Gastrocnemius medialis (tissue), 4 donors: Measurements from ENCODE around the gene ONECUT2.

Experiments used
- POLR2A ChIP-seq, 2 donors: fragments of 450-650 bp; IDR thresholded peaks; one replicate each; pipeline ENCODE4 v1.6.1; 2017; ENCODE audit warnings: antibody characterized with exemption in 2 of 2, mild to moderate bottlenecking in 2 of 2, moderate library complexity in 2 of 2
- TF ChIP-seq, protein P1 (sequence below), 5 experiments: fragments of 450-650 bp in 3 of 5; fragments of 200-600 bp in 2 of 5; sonication (generic) in 2 of 5; IDR thresholded peaks in 4 of 5; conservative IDR thresholded peaks in 1 of 5; 1 replicate in 4 of 5; 2 replicates in 1 of 5; pipeline ENCODE4 v1.5.1; 2016 to 2019; ENCODE audit warnings: antibody characterized with exemption in 5 of 5, mild to moderate bottlenecking in 3 of 5, moderate library complexity in 3 of 5

DNA sequence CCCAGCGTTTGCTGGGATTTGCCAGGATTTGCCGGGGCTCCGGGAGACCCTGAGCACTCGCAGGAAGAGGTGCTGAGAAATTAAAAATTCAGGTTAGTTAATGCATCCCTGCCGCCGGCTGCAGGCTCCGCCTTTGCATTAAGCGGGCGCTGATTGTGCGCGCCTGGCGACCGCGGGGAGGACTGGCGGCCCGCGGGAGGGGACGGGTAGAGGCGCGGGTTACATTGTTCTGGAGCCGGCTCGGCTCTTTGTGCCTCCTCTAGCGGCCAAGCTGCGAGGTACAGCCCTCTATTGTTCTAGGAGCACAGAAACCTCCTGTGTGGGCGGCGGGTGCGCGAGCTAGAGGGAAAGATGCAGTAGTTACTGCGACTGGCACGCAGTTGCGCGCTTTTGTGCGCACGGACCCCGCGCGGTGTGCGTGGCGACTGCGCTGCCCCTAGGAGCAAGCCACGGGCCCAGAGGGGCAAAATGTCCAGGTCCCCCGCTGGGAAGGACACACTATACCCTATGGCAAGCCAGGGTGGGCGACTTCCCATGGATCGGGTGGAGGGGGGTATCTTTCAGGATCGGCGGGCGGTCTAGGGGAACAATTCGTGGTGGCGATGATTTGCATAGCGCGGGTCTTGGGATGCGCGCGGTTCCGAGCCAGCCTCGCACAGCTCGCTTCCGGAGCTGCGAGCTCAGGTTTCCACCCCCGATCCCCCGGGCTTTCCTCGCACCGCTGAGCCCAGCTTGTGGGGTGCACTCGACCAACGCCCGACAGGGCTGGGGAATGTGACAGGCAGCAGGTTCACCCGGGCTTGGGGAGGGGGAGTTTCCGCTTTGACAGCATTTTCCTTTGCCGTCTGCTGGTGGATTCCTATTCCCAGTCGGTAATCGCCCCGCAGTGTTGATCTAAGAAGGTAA lies 2.8 kb downstream of the ONECUT2 start:
- TF ChIP-seq, protein P1, sequence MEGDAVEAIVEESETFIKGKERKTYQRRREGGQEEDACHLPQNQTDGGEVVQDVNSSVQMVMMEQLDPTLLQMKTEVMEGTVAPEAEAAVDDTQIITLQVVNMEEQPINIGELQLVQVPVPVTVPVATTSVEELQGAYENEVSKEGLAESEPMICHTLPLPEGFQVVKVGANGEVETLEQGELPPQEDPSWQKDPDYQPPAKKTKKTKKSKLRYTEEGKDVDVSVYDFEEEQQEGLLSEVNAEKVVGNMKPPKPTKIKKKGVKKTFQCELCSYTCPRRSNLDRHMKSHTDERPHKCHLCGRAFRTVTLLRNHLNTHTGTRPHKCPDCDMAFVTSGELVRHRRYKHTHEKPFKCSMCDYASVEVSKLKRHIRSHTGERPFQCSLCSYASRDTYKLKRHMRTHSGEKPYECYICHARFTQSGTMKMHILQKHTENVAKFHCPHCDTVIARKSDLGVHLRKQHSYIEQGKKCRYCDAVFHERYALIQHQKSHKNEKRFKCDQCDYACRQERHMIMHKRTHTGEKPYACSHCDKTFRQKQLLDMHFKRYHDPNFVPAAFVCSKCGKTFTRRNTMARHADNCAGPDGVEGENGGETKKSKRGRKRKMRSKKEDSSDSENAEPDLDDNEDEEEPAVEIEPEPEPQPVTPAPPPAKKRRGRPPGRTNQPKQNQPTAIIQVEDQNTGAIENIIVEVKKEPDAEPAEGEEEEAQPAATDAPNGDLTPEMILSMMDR (IDR thresholded peaks at IDR 0.05 in 4 of 5, conservative IDR thresholded peaks at IDR 0.05 in 1 of 5): peak in 4 of 5 experiments; percentile 29 to 45 (median 34)
- TF ChIP-seq POLR2A (IDR thresholded peaks at IDR 0.05): no peak
